NCI-H748 (cell line): ENCODE measurements around the gene RINL.
"Not testable (repeated sequence)": the region's sequence is repeated elsewhere in the genome, so short reads cannot be mapped to it uniquely, and the experiment has no call there.

Experiments
- DNase-seq: peaks from one replicate; lab custom pipeline; 2025; ENCODE audit not compliant: unreplicated experiment; lab: John Stamatoyannopoulos, UW

RINL gene

GRCh38 chr19:38836159-38836982 lies 41.7 kb downstream of the RINL start:
- no peak for DNase-seq

DNA sequence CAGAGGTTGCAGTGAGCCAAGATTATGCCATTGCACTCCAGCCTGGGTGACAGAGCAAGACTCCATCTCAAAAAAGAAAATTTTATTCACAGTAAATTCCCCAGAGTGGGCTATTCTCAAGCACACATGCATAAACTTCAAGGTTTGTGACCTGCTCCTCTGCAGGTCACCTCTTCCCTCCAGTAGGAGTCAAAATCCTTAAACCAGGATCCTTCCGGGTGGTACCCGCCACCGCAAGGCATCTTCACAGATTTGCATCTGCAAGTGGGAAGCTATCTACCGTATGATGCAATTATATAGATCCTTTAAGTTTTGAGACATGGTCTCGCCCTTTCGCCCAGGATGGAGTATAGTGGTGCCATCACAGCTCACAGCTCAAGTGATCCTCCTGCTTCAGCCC lies 43.5 kb downstream of the RINL start:
- no peak for DNase-seq

GRCh38 chr19:38834104-38834490 lies 44.0 kb downstream of the RINL start:
- no peak for DNase-seq

DNA sequence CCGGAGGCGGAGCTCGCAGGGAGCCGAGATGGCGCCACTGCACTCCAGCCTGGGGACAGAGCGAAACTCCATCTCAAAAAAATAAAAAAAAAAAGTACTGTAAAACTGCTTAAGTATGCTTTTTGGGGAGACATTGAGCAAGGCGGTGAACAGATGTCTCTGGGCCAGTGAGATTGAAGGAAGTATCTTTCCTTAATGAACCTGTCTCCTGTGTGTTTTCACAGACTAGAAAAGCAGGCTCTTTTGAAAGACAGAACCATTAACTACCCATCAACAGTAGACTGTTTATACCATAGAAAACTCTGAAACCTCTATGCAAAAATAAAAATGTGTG lies 45.0 kb downstream of the RINL start:
- DNase-seq = no peak

DNA sequence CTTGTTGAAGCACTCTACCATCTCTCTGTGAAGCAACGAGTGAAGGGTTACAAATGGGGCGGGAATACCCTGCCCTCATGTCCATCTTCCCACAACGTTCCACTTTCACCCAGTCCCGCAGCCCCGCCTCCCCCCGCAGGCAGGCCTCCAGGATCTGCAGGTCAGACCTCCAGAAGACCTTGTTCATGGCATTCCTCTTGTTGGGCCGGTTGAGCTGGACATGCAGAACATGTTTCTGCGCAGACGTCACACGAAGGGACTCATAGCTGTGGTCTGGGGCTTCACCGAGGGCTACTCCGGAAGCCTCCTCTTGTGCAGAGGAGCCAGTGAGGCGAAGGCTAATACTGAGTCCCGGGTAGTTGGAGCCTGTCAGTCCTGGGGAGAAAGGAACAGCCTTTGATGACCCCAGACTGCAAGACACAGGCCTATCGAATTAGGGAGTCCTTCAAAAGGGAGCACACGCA lies 46.9 kb downstream of the RINL start:
- DNase-seq = peak; percentile 71

- no peak for DNase-seq
These were observed 47.9 kb downstream of the RINL start for GRCh38 chr19:38830039-38830733.

DNA sequence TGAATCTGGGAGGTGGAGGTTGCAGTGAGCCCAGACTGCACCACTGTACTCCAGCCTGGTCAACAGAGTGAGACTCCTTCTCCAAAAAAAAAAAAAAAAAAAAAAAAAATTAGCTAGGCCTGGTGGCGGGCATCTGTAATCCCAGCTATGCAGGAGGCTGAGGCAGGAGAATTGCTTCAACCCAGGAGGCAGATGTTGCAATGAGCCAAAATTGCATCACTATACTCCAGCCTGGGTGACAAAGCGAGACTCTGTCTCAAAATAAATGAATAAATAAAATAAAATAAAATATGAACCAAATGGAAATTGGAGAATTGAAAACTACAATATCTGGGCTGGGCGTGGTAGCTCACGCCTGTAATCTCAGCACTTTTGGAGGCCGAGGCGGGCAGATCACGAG lies 48.9 kb downstream of the RINL start:
- DNase-seq = not testable (repeated sequence)

GRCh38 chr19:38826856-38827551 lies 51.1 kb downstream of the RINL start:
- DNase-seq = no peak

DNA sequence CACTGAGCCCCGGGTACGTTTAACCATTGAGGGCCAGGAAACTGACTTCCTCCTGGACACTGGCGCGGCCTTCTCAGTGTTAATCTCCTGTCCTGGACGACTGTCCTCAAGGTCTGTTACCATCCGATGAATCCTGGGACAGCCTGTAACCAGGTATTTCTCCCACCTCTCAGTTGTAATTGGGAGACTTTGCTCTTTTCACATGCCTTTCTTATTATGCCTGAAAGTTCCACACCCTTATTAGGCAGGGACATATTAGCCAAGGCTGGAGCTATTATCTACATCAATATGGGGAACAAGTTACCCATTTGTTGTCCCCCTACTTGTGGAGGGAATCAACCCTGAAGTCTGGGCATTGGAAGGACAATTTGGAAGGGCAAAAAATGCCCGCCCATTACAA lies 52.1 kb downstream of the RINL start:
- not testable (repeated sequence) for DNase-seq

- not testable (repeated sequence) for DNase-seq
These were observed 56.7 kb downstream of the RINL start for GRCh38 chr19:38821230-38821825.

DNA sequence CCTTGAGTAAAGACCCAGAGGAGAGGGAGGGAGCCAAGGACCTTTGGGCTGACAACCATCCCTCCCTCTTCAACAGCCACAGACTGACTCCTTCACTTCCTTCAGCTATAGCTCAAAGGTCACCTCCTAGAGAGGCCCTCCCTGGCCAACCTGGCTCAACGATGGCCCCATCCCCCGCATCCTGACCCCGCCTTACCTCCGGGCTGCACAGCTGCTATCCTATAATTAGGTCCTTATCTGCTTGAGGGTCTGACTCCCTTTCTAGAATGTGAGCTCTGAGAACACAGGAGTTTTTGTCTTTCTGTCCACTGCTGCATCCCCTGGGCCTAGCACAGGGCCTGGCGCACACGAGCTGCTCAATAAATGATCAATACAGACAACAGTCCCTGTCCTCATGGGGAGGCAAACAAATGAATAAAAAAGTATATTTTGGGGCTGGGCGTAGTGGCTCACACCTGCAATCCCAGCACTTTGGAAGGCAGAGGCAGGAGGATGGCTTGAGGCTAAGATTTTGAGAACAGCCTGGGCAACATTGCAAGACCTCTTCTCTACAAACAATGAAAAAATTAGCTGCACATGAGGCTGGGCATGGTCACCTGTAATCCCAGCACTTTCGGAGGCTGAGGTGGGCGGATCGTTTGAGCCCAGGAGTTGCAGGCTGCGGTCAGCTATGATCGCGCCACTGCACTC lies 58.7 kb downstream of the RINL start:
- DNase-seq = no peak
